RKO (cell line): ENCODE data around the gene SLC34A3.
"Not testable (repeated sequence)": the region's sequence is repeated elsewhere in the genome, so short reads cannot be mapped to it uniquely, and the experiment has no call there.

ENCODE experiments used
- DNase-seq: peaks from one replicate; pipeline ENCODE4 v3.0.0-alpha.2; 2016; ENCODE audit warnings: low spot score

Gene SLC34A3

GRCh38 chr9:137228968-137229896 lies 1.5 kb upstream of the SLC34A3 start:
- DNase-seq, result no peak

- no peak for DNase-seq
These were observed 597 bp upstream of the SLC34A3 start for GRCh38 chr9:137229903-137230704.

DNA sequence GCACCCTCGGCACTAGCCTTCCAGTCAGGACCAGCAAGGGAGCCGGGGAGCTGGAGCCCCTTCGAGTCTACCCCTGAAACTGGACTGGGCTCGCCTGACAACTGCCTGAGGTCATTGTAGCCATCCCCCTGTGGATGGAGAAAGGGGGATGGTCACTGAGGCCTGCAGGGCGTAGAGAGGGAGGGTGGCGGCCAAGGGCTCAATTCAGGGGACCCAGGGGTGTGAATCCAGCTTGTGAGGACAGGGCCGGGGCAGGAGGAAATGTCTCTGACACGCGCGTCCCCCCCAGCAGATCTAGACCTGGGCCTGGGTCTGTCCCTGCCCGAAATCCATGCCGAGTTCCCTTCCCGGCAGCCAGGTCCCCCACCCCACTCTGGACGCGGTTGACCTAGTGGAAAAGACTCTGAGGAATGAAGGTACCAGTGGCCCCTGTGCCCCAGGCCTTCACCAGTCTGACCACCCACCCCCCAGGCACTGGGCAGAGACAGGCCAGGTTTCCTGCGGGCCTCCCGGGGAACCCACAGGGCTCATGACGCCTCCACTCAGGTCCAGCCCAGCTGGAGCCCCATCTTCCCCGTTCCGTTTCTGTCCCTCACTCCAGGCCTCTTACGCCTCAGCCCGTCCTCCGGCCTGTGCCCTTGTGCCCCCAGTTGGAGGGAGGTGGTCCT lies 805 bp downstream of the SLC34A3 start:
- no peak for DNase-seq

DNA sequence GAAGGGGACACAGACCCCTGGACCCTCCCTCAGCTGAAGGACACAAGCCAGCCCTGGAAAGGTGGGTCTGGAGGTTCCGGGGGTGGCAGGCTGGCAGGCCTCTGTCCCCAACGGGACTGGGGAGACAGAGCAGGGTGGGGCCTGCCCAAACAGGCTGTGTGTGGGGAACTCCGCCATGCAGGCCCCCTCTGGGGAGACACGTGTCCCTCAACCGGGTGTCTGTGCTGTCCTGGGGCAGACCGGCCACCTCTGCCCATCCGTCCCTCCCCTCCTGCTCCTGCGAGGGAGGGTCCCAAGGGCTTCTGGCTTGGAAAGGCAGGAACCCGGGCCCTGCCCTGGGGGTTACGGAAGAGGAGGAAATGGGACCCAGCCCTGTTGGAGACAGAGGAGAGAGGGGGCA lies 1.4 kb downstream of the SLC34A3 start:
- no peak for DNase-seq

GRCh38 chr9:137232510-137232909 lies 1.8 kb downstream of the SLC34A3 start:
- no peak for DNase-seq

GRCh38 chr9:137233143-137233980 lies 2.7 kb downstream of the SLC34A3 start:
- no peak for DNase-seq

GRCh38 chr9:137234055-137234697 lies 3.5 kb downstream of the SLC34A3 start:
- no peak for DNase-seq

DNA sequence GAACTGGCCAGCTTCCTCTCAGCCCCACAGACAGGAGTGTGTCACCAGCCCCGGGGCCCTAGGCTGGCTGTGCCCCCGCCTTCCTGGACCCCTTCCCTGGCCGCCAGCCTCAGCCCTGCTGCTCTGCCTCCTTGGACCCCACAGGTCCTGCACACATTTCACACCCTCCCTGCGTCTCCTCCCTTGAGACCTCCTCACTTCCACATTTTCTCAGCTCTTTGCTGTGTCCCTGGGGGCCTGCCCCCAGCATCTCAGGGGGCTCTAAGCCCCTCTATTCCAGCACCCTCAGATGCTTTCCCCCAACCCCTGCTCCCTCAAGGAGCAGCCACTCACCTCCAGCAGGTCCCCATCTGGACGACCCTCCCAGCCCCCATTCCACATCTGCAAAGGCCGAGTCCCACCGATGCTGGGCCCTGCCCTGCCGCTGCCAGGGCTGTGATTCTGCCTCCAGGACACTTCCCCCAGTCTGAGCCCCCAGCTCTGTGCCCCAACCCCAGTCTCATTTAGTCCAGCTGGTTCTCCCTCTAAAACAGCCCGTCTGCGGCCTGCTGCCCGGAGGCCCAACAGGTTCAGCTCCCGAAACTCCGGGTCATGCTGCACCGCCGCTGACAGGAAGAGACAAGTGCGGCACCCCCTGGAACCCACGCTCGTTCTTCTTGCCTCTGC lies 4.2 kb downstream of the SLC34A3 start:
- DNase-seq, result no peak

DNA sequence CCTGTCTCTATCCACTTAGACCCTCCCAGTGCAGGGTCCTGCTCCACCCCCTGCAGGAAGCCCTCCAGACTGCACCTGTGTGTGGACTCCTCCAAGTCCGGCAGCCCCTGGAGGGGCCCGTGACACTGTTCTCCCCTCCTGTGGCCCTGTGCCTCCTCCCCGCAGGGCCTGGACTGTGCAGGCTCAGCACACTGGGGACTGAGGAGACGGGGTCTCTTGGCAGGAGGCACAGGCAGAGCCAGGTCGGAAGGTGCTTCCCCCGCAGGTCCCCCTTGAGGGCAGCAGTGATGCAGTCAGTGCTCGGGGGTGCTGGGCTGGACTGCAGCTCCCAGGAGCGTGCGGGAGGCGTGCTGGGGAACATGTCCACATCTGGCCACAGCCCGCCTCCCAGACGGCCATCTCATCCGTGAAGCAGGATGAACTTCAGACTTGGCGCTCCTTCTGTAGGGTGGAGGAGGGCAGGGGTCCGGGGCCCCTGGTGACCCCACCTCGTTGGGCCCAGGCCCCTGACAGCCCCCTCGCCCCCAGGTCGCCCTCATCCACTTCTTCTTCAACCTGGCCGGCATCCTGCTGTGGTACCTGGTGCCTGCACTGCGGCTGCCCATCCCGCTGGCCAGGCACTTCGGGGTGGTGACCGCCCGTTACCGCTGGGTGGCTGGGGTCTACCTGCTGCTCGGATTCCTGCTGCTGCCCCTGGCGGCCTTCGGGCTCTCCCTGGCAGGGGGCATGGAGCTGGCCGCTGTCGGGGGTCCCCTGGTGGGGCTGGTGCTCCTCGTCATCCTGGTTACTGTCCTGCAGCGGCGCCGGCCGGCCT lies 4.9 kb downstream of the SLC34A3 start:
- DNase-seq, result no peak

GRCh38 chr9:137236238-137236935 lies 5.7 kb downstream of the SLC34A3 start:
- peak; percentile 90 for DNase-seq

DNA sequence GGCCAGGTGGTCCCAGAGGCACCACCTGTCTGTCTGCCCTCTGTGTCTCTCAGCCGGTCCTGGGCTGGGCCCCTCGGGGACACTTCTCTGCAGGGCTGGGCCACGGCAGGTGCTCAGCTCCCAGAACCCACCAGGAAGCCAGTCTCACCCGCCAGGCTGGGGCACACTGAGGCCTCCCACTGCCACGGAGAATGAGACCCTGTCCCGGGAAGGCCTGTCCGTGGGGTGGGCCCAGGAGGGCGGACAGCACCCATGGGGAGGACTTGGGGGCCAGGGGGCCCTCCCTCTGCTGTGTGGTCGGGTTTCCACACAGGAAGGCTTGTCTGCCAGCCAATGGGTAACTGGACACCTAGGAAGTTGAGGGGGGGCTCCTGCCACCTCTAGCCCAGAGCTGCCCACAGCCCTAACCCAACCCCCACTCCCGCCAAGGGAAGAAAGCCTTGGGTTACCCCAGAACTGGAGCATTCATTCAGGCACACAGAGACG lies 6.3 kb downstream of the SLC34A3 start:
- no peak for DNase-seq

DNA sequence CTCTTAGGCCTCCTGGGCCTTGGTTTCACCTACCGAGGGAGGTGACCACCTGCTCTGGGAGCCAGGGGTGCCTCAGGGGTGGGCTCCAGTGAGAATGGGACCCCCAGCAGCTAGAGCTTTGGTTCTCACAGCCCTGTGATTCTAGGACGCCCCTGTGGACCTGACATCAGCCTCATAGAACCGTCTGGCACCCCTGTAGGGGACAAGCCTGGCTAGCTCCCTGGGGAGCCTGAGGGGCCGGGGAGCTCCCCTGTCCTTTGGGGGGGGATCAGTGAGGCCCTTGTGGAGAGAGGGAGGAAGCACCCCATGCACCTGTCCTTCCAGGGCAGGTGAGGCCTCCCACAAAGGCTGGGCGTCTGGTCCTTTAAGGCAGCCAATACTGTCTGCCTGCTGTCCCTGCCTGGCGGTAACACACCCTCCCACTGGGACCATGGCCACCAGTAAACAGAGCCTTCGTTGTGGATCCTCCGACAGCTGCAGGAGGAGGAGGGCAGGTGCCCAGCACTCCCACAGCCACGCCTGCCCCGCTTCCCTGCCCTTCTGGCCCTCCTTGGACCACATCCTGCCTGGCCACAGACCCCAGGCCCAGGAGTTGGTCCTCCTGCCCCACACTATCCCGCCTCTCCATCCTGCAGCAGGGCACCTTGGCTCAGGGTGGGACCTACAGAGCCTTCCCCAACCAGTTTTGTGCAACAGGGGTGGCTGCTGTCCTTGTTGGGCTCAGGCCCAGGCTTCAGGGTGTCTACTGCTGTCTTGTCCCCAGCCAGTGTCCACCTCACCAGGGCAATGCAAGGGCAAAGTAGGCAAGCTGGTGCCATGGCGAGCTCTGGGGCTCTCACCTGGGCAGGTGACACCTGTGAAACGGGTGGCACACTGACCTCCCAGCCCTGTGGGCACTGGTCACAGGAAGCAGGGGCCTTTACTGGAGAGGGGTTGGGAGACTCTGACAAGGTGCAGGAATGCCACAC lies 7.3 kb downstream of the SLC34A3 start:
- DNase-seq, result no peak

- DNase-seq, result not testable (repeated sequence)
These were observed 9.0 kb downstream of the SLC34A3 start for GRCh38 chr9:137239541-137240200.

DNA sequence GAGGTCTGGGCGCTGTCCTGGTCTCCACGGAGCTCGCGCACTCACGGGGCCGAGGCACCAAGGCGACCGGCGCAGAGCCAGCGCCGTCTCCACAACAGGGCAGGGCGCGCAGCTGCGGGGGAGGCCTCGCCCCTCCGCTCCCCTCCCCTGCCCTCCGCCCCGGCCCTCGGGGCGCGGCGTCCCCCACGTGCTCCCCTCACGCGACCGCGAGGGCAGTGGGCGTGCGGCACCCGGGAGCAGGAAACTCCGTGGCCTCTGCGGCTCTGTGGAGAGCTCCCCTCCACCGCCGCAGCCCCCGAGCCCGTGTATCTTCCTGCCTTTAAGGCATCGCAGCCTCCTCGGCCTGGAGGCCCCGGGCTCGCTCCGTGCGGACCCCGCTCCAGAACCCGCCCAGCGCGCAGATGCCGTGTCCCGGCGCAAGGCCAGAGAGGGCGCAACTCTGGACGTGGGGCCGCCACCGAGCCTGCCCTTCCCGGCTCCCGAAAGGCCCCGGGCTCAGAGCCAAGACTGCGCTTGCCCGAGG lies 9.7 kb downstream of the SLC34A3 start:
- DNase-seq, result peak; percentile 85

GRCh38 chr9:137240841-137241489 lies 10.3 kb downstream of the SLC34A3 start, which contains the start of gene TUBB4B:
Gene TUBB4B, plus strand, starts transcription at chr9:137241287. Its CDS starts 74 bp downstream, at chr9:137241361.
- DNase-seq, result peak; percentile 100
